CD14-positive monocyte (primary cell): ENCODE measurements around the gene MLLT3. TPM values are rescaled to one million over a fixed set of nuclear protein-coding genes. Genes with fewer than 3 reads are reported as not detected.

Experiments used
- DNase-seq, 3 donors: peaks; one replicate each; pipeline ENCODE4 v3.0.0-alpha.2; 2011 to 2022
- H2AFZ ChIP-seq: 2 replicates; pipeline ENCODE4 v1.6.0; 2012; ENCODE audit warnings: mild to moderate bottlenecking, low read depth, low read length, inconsistent platforms; ENCODE audit not compliant: insufficient read depth, poor library complexity, severe bottlenecking
- H3K27ac ChIP-seq, 2 donors: 1 replicate in 1 of 2; 2 replicates in 1 of 2; pipeline ENCODE4 v1.5.1; 2012 to 2013; ENCODE audit warnings: low read length in 2 of 2, control low read depth in 1 of 2, inconsistent platforms in 1 of 2, low read depth in 1 of 2, mild to moderate bottlenecking in 1 of 2
- H3K27me3 ChIP-seq, 2 donors: one replicate each; pipeline versions ENCODE4 v1.6.0 to v1.6.1; 2011 to 2013; ENCODE audit warnings: low read length in 2 of 2; ENCODE audit not compliant: control insufficient read depth in 2 of 2, insufficient read depth in 2 of 2
- H3K36me3 ChIP-seq, 2 donors: replicated peaks in 1 of 2; 1 replicate in 1 of 2; 2 replicates in 1 of 2; pipeline versions ENCODE4 v1.5.1 to v1.6.1; 2012 to 2013; ENCODE audit warnings: low read length in 2 of 2, control low read depth in 1 of 2, inconsistent platforms in 1 of 2, mild to moderate bottlenecking in 1 of 2; ENCODE audit not compliant: insufficient read depth in 2 of 2, control insufficient read depth in 1 of 2
- H3K4me1 ChIP-seq, 2 donors: 1 replicate in 1 of 2; 2 replicates in 1 of 2; pipeline versions ENCODE4 v1.5.1 to v1.6.1; 2012 to 2013; ENCODE audit warnings: low read length in 2 of 2, control low read depth in 1 of 2, inconsistent platforms in 1 of 2, mild to moderate bottlenecking in 1 of 2, moderate library complexity in 1 of 2; ENCODE audit not compliant: insufficient read depth in 2 of 2, control insufficient read depth in 1 of 2
- H3K4me2 ChIP-seq: replicated peaks from 2 replicates; pipeline ENCODE3; 2012; ENCODE audit warnings: low read length, moderate library complexity, mild to moderate bottlenecking; ENCODE audit not compliant: poor library complexity, severe bottlenecking; ENCODE audit errors: extremely low read depth
- H3K4me3 ChIP-seq, 3 experiments: fragments of 200-600 bp in 1 of 3; sonication (generic) in 1 of 3; replicated peaks in 1 of 3; 1 replicate in 2 of 3; 2 replicates in 1 of 3; pipeline ENCODE4 v1.5.1; 2011 to 2013; ENCODE audit warnings: low read length in 3 of 3, mild to moderate bottlenecking in 3 of 3, control low read depth in 2 of 3, low read depth in 2 of 3, inconsistent platforms in 1 of 3, moderate library complexity in 1 of 3
- H3K79me2 ChIP-seq: 2 replicates; pipeline ENCODE4 v1.6.0; 2012; ENCODE audit warnings: mild to moderate bottlenecking, control low read depth, inconsistent platforms, low read length, moderate library complexity; ENCODE audit not compliant: insufficient read depth
- H3K9ac ChIP-seq: 2 replicates; pipeline ENCODE4 v1.6.0; 2017; ENCODE audit warnings: low read length, mild to moderate bottlenecking; ENCODE audit not compliant: insufficient read depth, poor library complexity, severe bottlenecking
- H3K9me3 ChIP-seq, 2 donors: replicated peaks in 1 of 2; 1 replicate in 1 of 2; 2 replicates in 1 of 2; pipeline versions ENCODE4 v1.5.1 to v1.6.1; 2012 to 2013; ENCODE audit warnings: low read length in 2 of 2, control low read depth in 1 of 2; ENCODE audit not compliant: control insufficient read depth in 1 of 2, insufficient read depth in 1 of 2
- H4K20me1 ChIP-seq: 2 replicates; pipeline ENCODE4 v1.6.0; 2012; ENCODE audit warnings: mild to moderate bottlenecking, low read length, control low read depth, moderate library complexity; ENCODE audit not compliant: insufficient read depth
- H3K27ac Mint-ChIP-seq, 7 donors: one replicate each; pipeline ENCODE4 v1.8.0; 2020; ENCODE audit warnings: mild to moderate bottlenecking in 7 of 7, mixed read lengths in 7 of 7, moderate library complexity in 6 of 7, inconsistent platforms in 2 of 7
- H3K27me3 Mint-ChIP-seq, 3 donors: one replicate each; pipeline ENCODE4 v1.8.0; 2021 to 2022; ENCODE audit warnings: low read depth in 3 of 3, mild to moderate bottlenecking in 3 of 3, mixed read lengths in 3 of 3, moderate library complexity in 3 of 3, inconsistent platforms in 1 of 3
- H3K36me3 Mint-ChIP-seq, 2 donors: one replicate each; pipeline ENCODE4 v1.8.0; 2020; ENCODE audit warnings: mixed read lengths in 2 of 2, inconsistent platforms in 1 of 2, mild to moderate bottlenecking in 1 of 2
- H3K4me1 Mint-ChIP-seq: one replicate; pipeline ENCODE4 v1.8.0; 2020; ENCODE audit warnings: mild to moderate bottlenecking, mixed read lengths
- H3K4me3 Mint-ChIP-seq, 2 donors: one replicate each; pipeline ENCODE4 v1.8.0; 2020; ENCODE audit warnings: mild to moderate bottlenecking in 2 of 2, mixed read lengths in 2 of 2, moderate library complexity in 1 of 2
- H3K9me3 Mint-ChIP-seq, 7 donors: one replicate each; pipeline ENCODE4 v1.8.0; 2020 to 2022; ENCODE audit warnings: mixed read lengths in 7 of 7, mild to moderate bottlenecking in 6 of 7, moderate library complexity in 6 of 7, inconsistent platforms in 2 of 7
- WGBS: methylation state at CpG from one replicate; pipeline ENCODE4 v1.1.5; 2013; ENCODE audit warnings: missing lambda C conversion rate; ENCODE audit not compliant: insufficient coverage; 5-methylcytosine and 5-hydroxymethylcytosine counted together
- intact Hi-C, 2 donors: fragments of 100-400 bp; cut with micrococcal nuclease; formaldehyde crosslinking; loops; one replicate each; pipeline versions ENCODE4 v1.15.0 to v1.15.1; 2023
- polyA plus RNA-seq, 3 donors: library from polyadenylated mRNA; depleted of rRNA in 1 of 3; unstranded in 2 of 3; stranded (reverse) in 1 of 3; fragments of 300-500 nt in 2 of 3; fragments of >200 nt in 1 of 3; fragmentation: Illumina TruSeq in 2 of 3; gene quantifications; 1 replicate in 2 of 3; 2 replicates in 1 of 3; pipeline ENCODE4 v1.2.3, GENCODE V29; 2012 to 2021
- TF ChIP-seq, protein P1 (sequence below): fragments of 200-600 bp; IDR thresholded peaks from one replicate; pipeline ENCODE4 v1.8.0; 2022; ENCODE audit warnings: antibody characterized with exemption, mild to moderate bottlenecking

Gene MLLT3
- polyA plus RNA-seq, 3 donors = 0.81 to 2.3 (median 1.5) TPM

DNA sequence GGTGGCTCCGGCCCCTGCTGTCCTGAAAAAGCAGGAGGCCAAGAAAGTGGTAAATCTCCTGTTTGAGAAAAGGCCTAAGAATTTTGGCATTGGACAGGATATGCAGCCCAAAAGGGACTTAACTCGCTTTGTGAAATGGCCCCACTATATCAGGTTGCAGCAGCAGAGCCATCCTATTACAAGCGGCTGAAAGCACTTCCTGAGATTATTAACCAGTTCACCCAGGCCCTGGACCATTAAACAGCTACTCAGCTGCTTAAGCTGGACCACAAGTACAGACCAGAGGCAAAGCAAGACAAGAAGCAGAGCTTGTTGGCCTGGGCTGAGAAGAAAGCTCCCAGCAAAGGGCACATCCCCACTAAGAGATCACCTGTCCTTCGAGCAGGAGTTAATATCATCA, 89.7 kb downstream of the MLLT3 start:
- H3K27me3 ChIP-seq = no peaks in the 10 kb centered on the region
- no peaks in the 10 kb centered on the region for H3K79me2 ChIP-seq
- 84% methylated on average over 4 of the region's 4 CpGs for WGBS
- no peak overlapping the region for H3K4me2 ChIP-seq
- peaks cover 0 to 2% (median 0%) of the 10 kb centered on the region in 7 donors for H3K9me3 Mint-ChIP-seq
- no peaks in the 10 kb centered on the region for H3K4me1 ChIP-seq
- H3K27ac ChIP-seq = no peak overlapping the region
- no peaks in the 10 kb centered on the region for H3K36me3 Mint-ChIP-seq
- no peaks in the 10 kb centered on the region for H4K20me1 ChIP-seq
- no peak overlapping the region for H3K4me3 Mint-ChIP-seq
- H3K9ac ChIP-seq = no peak overlapping the region
- H2AFZ ChIP-seq = no peak overlapping the region
- TF ChIP-seq, protein P1, sequence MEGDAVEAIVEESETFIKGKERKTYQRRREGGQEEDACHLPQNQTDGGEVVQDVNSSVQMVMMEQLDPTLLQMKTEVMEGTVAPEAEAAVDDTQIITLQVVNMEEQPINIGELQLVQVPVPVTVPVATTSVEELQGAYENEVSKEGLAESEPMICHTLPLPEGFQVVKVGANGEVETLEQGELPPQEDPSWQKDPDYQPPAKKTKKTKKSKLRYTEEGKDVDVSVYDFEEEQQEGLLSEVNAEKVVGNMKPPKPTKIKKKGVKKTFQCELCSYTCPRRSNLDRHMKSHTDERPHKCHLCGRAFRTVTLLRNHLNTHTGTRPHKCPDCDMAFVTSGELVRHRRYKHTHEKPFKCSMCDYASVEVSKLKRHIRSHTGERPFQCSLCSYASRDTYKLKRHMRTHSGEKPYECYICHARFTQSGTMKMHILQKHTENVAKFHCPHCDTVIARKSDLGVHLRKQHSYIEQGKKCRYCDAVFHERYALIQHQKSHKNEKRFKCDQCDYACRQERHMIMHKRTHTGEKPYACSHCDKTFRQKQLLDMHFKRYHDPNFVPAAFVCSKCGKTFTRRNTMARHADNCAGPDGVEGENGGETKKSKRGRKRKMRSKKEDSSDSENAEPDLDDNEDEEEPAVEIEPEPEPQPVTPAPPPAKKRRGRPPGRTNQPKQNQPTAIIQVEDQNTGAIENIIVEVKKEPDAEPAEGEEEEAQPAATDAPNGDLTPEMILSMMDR = no peak
- no peaks in the 10 kb centered on the region for H3K36me3 ChIP-seq
- peaks cover 1% of the 10 kb centered on the region for H3K4me1 Mint-ChIP-seq
- H3K27ac Mint-ChIP-seq = no peak overlapping the region
- intact Hi-C loops = no loop called here
- DNase-seq = no peak
- H3K27me3 Mint-ChIP-seq = no peaks in the 10 kb centered on the region
- no peak overlapping the region for H3K4me3 ChIP-seq
- H3K9me3 ChIP-seq = no peaks in the 10 kb centered on the region

DNA sequence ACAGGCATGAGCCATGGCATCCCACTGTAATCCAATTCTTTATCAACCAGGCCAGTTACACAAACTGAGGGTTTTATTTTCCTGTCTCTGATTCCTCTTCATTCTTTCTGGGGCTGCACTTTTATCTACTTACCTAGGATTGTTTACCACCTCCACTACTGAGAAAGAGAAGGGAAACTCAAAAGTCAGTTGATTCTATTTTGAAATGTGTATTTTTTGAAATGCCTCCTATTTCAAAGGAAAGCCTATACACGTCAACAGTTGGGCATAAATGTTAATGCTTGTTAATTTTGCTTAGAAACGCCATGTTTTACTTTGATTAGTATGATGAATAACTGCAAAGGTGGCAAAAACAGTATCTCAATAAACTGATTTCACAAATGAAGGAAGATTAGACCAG, 92.5 kb downstream of the MLLT3 start:
- intact Hi-C loops = loop anchor here in 1 of 2 donors (10.0 kb wide), 1 partner anchor 55 kb away; no protein-coding TSS in a partner anchor
- H3K4me3 Mint-ChIP-seq = no peak overlapping the region
- no peak overlapping the region for H3K9ac ChIP-seq
- H3K79me2 ChIP-seq = no peaks in the 10 kb centered on the region
- H3K36me3 Mint-ChIP-seq = no peaks in the 10 kb centered on the region
- no peaks in the 10 kb centered on the region for H3K9me3 ChIP-seq
- peaks cover 0 to 2% (median 0%) of the 10 kb centered on the region in 7 donors for H3K9me3 Mint-ChIP-seq
- no peaks in the 10 kb centered on the region for H3K4me1 ChIP-seq
- no peak overlapping the region for H3K4me3 ChIP-seq
- no CpG with 5 or more reads among the region's 2 CpGs for WGBS
- TF ChIP-seq, protein P1 = no peak
- no peak for DNase-seq
- H3K27me3 Mint-ChIP-seq = peaks cover 0 to under 1% (median 0%) of the 10 kb centered on the region in 3 donors
- no peaks in the 10 kb centered on the region for H3K27me3 ChIP-seq
- no peaks in the 10 kb centered on the region for H3K36me3 ChIP-seq
- no peak overlapping the region for H3K27ac ChIP-seq
- peaks cover 1% of the 10 kb centered on the region for H3K4me1 Mint-ChIP-seq
- H4K20me1 ChIP-seq = no peaks in the 10 kb centered on the region
- no peak overlapping the region for H3K4me2 ChIP-seq
- no peak overlapping the region for H2AFZ ChIP-seq
- no peak overlapping the region for H3K27ac Mint-ChIP-seq
